Body of pancreas (tissue), 4 donors: ENCODE measurements around the gene PIBF1.
A peak's percentile ranks its signal among the peaks of the same experiment; 100 is the strongest.

Experiments
- CTCF ChIP-seq, 7 experiments: fragments of 450-650 bp in 4 of 7; fragments of 200-600 bp in 3 of 7; sonication (generic) in 3 of 7; IDR thresholded peaks; one replicate each; pipeline ENCODE4 v1.5.1; 2016 to 2019; ENCODE audit warnings: antibody characterized with exemption in 7 of 7
- POLR2A ChIP-seq, 3 donors: fragments of 450-650 bp; IDR thresholded peaks; one replicate each; pipeline ENCODE4 v1.6.1; 2016; ENCODE audit warnings: antibody characterized with exemption in 3 of 3, mild to moderate bottlenecking in 2 of 3

GRCh38 chr13:72839831-72840426 is 58.0 kb downstream of the PIBF1 start:
- TF ChIP-seq CTCF (IDR thresholded peaks at IDR 0.05) (peak; percentile 61 to 76 (median 71)), POLR2A (IDR thresholded peaks at IDR 0.05) (no peak)
